Transverse colon (tissue), 3 donors: ENCODE measurements around the gene HES7.
A peak's percentile ranks its signal among the peaks of the same experiment; 100 is the strongest.

ENCODE experiments used
- CTCF ChIP-seq, 5 experiments: fragments of 200-600 bp in 3 of 5; fragments of 450-650 bp in 2 of 5; sonication (generic) in 3 of 5; IDR thresholded peaks; 1 replicate in 2 of 5; 2 replicates in 3 of 5; pipeline ENCODE4 v1.5.1; 2016 to 2017; ENCODE audit warnings: antibody characterized with exemption in 5 of 5, inconsistent platforms in 3 of 5, mild to moderate bottlenecking in 2 of 5, moderate library complexity in 1 of 5
- EP300 ChIP-seq: sonication (generic); formaldehyde crosslinking; IDR thresholded peaks from one replicate; pipeline ENCODE4 v1.6.1; 2017; ENCODE audit warnings: antibody characterized with exemption, low read depth
- POLR2A ChIP-seq: fragments of 450-650 bp; IDR thresholded peaks from one replicate; pipeline ENCODE4 v1.6.1; 2016; ENCODE audit warnings: antibody characterized with exemption, mild to moderate bottlenecking, moderate library complexity

- TF ChIP-seq POLR2A (peak; percentile 74), EP300 (no peak), CTCF (IDR thresholded peaks at IDR 0.05) (peak; percentile 83 to 98 (median 89))
Observed at GRCh38 chr17:8138672-8139371, 14.9 kb upstream of the HES7 start.
